ENCODE results near the gene LHFPL2.

DNA sequence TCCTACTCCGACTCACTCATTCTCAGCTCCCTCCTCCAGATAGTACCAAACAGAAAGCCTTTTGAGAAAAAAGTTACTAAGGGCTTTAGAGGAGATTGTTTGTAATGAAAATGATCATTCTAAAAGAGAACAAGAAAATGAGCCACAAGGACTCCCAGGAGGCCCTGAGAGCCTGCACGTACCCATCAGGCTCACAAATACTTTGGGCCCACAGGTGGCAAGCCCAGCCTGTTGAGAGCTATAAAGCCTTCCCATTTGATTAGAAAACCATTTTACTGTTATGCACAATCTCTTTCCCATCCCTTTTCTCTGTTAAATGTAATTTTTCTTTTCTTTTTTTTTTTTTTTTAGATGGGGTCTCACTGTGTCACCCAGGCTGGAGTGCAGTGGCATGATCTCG, 136.1 kb downstream of the LHFPL2 start:
- TF ChIP-seq, protein P1, sequence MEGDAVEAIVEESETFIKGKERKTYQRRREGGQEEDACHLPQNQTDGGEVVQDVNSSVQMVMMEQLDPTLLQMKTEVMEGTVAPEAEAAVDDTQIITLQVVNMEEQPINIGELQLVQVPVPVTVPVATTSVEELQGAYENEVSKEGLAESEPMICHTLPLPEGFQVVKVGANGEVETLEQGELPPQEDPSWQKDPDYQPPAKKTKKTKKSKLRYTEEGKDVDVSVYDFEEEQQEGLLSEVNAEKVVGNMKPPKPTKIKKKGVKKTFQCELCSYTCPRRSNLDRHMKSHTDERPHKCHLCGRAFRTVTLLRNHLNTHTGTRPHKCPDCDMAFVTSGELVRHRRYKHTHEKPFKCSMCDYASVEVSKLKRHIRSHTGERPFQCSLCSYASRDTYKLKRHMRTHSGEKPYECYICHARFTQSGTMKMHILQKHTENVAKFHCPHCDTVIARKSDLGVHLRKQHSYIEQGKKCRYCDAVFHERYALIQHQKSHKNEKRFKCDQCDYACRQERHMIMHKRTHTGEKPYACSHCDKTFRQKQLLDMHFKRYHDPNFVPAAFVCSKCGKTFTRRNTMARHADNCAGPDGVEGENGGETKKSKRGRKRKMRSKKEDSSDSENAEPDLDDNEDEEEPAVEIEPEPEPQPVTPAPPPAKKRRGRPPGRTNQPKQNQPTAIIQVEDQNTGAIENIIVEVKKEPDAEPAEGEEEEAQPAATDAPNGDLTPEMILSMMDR (IDR thresholded peaks at IDR 0.05; ENCODE audit: low read depth, low read length, poor library complexity, severe bottlenecking): no peak
- TF ChIP-seq EZH2phosphoT487 (IDR thresholded peaks at IDR 0.05; ENCODE audit: borderline replicate concordance, low read length): no peak
